ENCODE results near the gene RASAL2.

Gene RASAL2

DNA sequence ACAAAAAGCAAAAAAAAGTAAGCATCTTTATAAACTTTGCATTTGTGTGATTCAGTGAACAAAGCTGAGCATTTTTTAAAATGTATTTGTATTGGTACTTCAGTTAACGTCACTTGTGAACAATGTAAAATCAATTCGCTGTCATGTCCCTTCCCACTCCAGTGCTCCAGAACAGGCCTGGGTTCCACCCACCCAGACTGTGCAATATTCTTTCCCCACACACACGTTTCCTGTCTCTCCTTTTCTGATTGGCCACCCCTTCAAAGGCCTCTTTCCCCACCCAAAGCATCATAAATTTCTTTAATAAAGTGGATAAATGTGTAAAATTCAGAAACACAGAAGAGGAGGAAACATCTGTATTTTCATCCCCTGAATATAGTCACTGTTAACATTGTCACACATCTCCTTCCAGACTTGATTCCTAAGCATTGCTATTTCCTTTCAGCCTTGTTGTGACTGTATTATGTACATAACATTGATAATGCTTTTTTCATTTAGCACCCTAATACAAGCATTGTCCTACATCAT lies 390.9 kb downstream of the RASAL2 start:
- no peak for DNase-seq
- in situ Hi-C loops (cut with HindIII; ENCODE audit: low pct_ligation_motif_present, low pct_unique_long_range_greater_than_20kb, low sequenced_read_pairs): no loop called here

DNA sequence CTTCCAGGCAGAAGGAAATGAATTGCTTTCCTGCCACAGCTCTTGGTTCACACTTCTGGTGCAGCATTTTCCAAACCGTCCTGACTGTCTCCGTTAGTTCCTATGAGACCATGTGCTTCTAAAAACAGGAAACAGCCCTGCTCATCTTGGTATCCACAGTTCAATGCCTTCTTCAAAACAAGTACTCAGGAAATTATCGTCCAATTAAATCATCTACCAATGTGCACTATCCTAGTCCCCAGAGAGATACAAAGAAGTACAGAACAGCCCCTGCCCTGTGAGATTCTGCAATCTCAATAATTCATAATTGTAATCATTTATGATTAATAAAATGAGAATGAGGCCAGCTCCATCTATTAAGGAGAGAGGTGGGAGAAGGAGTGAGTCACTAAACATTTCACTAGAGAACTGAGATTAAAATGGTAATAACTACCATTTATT lies 391.7 kb downstream of the RASAL2 start:
- in situ Hi-C loops (cut with HindIII; ENCODE audit: low pct_ligation_motif_present, low pct_unique_long_range_greater_than_20kb, low sequenced_read_pairs): no loop called here
- no peak for DNase-seq

DNA sequence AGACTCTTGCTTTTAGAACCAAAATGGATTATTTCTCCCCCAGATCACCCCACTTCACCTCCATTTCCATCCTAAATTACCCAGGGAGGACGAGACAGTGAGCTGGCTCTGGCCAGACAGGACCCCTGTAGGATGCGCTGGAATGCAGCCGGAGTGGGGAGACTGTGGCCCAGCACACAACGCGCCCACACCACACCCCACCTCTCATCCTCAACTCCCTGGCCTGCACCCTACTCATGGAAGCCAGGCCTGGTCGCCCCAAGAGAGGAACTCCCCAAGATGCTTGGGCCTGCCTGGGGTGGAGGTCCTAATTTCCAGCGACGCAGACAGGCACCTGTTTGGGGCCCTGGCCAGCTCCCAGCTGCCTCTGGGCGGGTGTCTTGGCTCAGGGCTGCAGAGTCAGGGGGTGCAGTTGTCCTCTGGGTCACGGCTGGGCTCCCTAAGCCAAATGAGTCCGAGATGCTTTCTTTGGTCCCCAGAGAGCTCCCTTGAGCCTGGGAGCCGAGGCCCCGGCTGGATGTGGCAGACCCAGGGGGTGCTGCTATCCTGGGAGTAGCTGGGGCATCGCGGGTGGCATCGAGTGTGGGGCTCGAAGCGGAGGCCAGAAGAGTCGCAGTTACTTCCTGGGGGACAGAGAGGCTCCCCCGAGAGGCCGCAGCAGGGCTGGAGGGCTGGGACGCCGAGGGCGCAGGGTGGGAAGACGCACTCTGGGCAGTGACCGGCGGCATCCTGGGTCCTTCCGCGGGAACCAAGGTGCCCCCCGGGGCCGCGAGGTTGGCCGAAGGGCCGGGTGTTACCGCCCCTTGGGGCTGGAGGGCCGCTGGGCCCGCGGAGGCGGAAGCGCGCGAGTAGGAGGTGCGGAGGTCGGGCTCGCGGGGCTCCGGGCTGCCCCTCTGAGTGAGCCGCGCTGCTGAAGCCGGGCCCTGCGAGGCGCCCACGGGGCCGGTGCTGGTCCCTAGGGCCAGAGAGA lies 392.5 kb downstream of the RASAL2 start:
- no peak for DNase-seq
- in situ Hi-C loops (cut with HindIII; ENCODE audit: low pct_ligation_motif_present, low pct_unique_long_range_greater_than_20kb, low sequenced_read_pairs): no loop called here

DNA sequence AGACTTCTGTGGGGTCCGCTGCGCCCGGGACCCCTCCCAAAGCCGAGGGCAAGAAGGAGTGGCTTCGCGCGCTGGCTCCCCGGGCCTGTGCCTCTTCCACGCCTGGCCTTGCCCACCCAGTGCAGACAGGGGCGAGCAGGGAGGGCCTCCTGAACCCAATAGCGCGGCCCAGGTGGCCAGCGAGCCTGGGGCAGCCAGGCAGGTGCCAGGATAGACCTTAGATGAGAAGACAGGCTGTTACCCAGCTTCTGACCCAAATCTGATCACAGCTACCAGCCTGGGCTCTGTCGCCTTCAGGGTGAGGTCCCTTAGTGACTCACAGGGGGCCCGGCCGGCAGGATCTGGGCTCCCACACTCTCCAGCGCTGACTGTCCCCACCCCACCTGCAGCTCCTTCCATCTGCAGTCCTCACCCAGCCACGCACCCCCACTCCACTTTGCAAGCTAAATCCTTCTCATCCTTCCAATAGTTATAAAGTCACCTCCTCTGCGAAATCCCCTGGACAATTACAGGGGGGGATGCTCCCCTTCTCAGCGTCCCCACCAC lies 393.2 kb downstream of the RASAL2 start:
- in situ Hi-C loops (cut with HindIII; ENCODE audit: low pct_ligation_motif_present, low pct_unique_long_range_greater_than_20kb, low sequenced_read_pairs): no loop called here

DNA sequence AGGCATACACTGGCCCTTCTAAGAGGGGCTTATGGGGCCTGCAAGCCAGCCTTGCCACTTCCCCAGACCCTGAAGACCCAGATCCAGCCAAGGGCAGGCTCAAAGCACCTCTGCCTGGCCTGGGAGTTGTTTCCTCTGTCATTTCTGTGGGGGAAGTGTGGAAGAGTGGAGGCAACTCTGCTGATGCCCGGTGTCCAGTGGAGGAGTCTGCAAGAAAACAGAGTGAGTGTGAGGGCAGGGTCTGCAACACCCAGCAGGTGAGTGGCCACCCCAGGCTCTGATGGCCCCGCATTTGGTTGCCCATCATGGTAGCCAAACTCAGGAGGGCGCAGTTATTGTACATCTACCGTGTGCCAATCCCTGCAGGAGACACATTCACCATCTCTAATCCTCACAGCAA lies 394.5 kb downstream of the RASAL2 start:
- in situ Hi-C loops (cut with HindIII; ENCODE audit: low pct_ligation_motif_present, low pct_unique_long_range_greater_than_20kb, low sequenced_read_pairs): no loop called here

More for the DNA sequence above, 393.2 kb downstream of the RASAL2 start:
- no peak for DNase-seq

DNA sequence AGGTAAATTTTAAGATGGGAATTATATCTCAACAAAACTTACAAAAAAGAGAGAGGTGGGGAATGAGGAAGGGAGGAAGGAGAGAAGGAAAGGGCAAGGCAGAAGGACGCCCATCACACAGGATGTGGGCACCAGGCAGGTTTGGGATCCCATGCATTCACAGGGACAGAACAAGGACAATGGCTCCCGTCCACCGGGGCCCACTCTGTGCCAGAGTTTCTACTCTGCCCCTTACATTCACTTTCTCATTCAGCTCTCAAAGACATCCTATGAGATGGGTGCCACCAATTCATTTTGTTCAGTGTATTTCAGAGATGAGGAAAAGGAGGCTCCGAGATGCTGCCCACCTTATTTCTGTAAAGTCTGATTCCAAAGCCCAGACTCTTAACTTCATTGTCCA lies 395.5 kb downstream of the RASAL2 start:
- in situ Hi-C loops (cut with HindIII; ENCODE audit: low pct_ligation_motif_present, low pct_unique_long_range_greater_than_20kb, low sequenced_read_pairs): no loop called here
- no peak for DNase-seq

More for the DNA sequence above, 394.5 kb downstream of the RASAL2 start:
- DNase-seq: no peak

DNA sequence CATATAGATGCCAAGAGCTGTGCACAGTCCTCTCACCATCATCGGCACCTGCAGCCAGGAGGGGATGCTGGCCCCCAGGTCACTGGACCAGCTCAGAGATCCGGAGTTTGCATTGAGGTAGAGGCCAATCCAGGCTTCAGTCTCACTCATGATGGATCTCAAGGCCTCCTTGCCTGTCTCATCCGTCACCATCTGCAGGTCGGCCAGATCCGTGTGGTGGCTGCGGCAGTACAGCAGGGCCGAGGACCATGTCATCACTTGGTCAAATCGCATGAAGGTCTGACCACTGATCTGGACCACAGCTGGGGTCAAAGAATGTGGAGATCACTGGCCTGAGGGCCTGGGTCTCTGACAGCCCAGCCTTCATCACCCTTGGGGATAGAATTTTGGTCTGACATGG lies 396.2 kb downstream of the RASAL2 start:
- in situ Hi-C loops (cut with HindIII; ENCODE audit: low pct_ligation_motif_present, low pct_unique_long_range_greater_than_20kb, low sequenced_read_pairs): no loop called here
- no peak for DNase-seq

DNA sequence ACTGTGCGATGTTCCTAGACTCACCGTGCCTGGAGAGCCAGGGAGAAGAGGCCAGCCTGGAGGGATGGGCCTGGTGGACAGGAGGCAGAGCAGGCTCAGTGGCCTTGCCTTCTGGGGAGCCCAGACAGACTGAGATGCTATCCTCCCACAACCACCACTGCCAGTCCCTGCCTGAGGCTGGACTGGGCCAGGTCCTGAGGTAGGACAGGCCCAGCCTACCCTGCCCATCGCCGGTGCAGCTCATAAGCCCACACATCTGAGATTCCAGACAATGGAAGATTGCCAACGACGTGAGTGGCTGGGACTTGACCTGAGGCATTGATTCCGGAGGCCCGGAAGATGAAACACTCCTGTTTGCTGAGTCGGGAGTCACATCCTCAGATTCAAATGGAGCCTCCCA lies 397.1 kb downstream of the RASAL2 start:
- no peak for DNase-seq
- in situ Hi-C loops (cut with HindIII; ENCODE audit: low pct_ligation_motif_present, low pct_unique_long_range_greater_than_20kb, low sequenced_read_pairs): no loop called here

DNA sequence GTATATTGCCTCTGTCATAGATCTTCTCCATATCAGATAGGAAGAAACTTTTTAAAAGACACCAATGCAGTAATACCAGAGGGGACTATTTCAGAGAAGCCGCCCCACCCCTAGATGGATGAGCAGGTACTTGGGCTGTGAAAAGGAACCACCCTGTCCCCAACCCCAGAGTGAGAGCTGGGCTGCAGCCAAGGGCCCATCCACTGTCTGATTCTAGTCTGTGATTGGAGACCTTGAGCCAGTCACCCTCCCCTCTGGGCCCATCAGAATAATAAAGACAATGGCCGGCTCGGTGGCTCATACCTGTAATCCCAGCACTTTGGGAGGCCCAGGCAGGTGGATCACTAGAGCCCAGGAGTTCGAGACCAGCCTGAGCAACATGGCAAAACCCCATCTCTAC lies 397.8 kb downstream of the RASAL2 start:
- DNase-seq: no peak
- in situ Hi-C loops (cut with HindIII; ENCODE audit: low pct_ligation_motif_present, low pct_unique_long_range_greater_than_20kb, low sequenced_read_pairs): no loop called here

DNA sequence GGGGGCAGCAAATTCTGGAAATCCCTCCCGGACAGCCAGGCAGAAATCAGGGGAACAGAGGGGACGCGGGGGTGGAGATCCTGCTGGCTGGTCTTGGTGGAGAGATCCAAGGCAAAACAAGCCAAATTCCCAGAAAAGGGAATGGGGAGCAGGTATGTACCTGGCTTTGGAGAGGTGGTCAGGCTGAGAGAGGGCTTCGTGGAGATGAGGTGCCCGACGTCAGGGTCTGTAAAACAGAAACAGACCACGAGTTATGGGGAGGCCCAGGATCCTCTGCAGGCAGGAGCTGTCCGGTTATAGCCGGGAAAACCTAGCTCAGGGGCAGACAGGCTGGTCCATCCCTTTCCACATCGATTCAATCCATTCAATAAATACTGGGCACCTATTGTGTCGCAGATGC lies 398.4 kb downstream of the RASAL2 start:
- no peak for DNase-seq
- in situ Hi-C loops (cut with HindIII; ENCODE audit: low pct_ligation_motif_present, low pct_unique_long_range_greater_than_20kb, low sequenced_read_pairs): no loop called here

DNA sequence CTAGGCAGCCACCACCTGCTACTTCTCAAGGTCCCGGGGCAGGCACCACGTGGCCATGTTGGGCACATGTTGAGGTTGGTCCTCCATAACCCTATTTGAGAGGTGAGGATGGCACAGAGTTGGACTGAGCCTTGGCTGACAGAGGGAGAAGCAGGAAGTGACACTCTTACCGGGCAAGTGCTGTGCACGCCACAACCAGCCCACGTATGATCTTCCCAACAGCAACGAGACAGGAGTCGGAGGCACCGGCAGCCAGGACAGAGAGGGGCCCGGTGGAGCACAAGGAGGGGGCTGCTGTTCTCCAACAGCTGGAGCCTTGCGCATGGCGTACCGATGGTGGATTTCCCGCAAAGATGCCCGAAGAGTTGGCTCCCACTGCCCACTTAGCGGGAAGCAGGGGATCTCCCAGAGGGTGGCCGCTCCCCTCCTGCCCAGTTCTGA lies 399.4 kb downstream of the RASAL2 start:
- DNase-seq: no peak
- in situ Hi-C loops (cut with HindIII; ENCODE audit: low pct_ligation_motif_present, low pct_unique_long_range_greater_than_20kb, low sequenced_read_pairs): no loop called here

DNA sequence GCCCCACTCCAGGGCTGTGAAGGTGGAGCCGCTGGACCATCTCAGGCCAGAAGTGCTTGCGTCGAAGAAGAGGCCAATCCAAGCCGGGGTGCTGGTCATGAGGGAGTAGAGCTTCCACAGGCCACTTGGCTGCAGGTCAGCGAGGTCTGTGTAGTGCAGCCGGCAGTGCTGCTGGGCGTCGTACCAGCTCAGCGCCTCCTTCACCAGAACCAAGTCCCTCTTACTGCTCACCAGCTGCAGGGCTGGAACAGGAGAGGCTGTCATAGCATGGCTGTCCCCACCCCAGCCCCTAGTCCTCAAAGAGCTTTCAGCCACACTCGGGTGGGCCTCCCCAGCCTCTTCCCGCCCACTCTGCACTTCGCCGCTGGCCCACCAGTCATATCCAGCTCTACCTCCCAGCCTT lies 400.7 kb downstream of the RASAL2 start:
- DNase-seq: no peak
- in situ Hi-C loops (cut with HindIII; ENCODE audit: low pct_ligation_motif_present, low pct_unique_long_range_greater_than_20kb, low sequenced_read_pairs): no loop called here

DNA sequence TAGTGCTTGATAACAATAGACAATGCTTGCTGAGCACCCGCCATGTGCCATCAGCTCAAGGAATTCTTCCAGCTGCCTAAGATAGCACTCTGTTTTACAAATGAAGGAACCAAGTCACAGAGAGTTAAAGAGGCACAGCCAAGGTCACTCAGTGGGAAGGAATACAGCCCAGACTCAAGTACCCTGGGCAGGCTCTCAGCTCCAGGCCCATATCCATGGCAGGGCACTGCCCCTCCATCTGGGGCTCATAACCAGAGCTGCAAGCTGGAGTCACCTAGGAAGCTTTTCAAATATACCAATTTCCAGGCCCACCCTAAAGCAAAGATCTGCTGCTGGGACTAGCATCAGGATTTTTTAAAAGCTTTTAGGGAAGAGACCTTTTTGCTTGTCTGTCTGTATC lies 401.3 kb downstream of the RASAL2 start:
- DNase-seq: no peak
- in situ Hi-C loops (cut with HindIII; ENCODE audit: low pct_ligation_motif_present, low pct_unique_long_range_greater_than_20kb, low sequenced_read_pairs): no loop called here

DNA sequence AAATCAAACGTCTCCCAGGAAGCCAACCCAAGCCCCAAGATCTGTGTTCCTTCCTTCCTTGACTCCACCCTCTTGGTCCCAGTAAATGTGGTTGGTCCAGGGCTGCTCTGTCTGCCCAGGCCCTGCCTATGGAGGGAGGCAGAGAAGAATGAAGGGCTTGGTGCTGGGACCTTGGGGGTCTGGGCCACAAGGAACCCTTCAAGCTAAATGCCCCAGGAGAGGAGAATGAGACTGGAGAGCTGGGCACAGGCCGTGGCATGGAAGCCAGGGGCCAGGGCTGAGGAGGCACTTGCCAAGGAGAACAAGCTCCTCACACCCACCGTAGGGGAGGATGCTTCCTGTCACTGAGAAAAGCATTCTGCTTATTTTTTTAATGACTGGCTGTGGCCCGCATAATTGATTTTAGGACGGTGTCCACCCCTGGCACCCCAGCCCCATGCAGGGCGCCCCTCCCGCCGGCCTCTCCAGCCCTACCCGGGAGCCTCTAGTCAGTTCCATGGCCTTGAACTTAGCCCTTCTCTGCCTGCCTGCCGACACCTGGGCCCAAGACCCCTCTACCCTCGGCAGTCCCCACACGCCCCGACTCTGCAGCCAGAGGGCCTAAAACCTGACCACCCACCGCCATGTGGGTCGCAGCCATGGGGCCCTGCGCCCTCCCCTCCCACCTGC lies 402.0 kb downstream of the RASAL2 start:
- in situ Hi-C loops (cut with HindIII; ENCODE audit: low pct_ligation_motif_present, low pct_unique_long_range_greater_than_20kb, low sequenced_read_pairs): no loop called here
- DNase-seq: no peak

DNA sequence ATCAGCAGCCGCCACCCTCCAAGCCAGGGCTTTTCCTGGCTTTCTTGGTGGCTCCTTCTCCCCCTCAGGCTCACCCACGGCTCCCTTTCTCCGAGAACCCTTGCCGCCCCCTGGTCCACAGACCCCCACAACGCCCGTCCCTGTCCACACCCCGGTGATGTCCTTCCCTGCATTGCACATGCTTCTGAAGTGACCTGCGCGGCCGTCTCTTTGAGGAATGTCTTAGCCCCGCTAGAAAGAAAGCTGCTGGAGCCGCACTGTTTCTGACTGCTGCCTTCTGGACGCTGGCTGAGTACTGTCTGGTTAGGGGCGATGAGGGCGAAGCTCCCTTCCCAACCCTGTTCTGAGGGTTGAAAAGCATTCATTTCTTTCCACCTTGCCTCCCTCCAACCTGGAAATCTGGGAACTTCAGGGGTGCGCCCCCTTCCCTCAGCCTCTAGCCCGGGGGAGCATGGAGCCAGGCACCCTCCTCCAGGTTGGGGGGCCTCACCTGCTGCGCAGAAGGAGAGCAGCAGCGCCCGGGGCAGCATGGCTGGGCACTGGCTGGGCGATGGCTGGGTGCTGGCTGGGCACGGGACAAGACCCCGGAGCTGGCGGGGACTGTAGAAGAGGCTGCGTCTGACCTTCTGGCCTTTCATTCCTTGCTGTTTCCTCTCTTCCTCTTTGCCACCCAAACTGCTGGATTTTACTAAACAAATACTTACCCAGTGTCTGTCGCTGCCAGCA lies 402.7 kb downstream of the RASAL2 start, which contains the start of gene CLEC20A:
CLEC20A (minus strand) TSS at position 555 of the 726 bp plus-strand sequence; CDS start at position 530, 25 bp downstream.
- no peak for DNase-seq
- in situ Hi-C loops (cut with HindIII; ENCODE audit: low pct_ligation_motif_present, low pct_unique_long_range_greater_than_20kb, low sequenced_read_pairs): no loop called here

DNA sequence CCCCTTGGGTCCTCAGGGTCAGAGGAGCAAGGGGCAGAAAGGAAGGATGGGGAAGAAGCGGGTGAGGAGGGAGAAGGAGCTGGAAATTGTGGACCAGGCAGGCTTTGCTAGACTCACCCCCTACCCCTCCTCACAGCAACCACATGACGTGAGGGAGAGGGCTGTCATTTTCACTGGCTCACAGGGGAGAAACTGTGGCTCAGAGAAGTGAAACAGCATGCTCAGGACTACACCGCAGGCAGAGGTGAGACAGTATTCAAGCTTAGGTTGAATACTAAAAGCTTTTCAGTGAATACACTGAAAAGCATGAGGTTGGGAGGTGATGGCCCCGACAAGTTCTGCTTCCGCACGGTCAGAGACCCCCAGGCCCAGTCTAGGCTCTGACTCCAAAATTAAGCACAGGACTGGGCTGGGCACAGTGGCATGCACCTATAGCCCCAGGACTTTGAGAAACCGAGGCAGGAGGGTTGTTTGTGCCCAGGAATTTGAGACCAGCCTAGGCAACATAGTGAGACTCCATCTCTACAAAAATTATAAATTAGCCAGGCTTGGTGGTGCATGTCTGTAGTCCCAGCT lies 404.1 kb downstream of the RASAL2 start:
- in situ Hi-C loops (cut with HindIII; ENCODE audit: low pct_ligation_motif_present, low pct_unique_long_range_greater_than_20kb, low sequenced_read_pairs): no loop called here
- DNase-seq: no peak

DNA sequence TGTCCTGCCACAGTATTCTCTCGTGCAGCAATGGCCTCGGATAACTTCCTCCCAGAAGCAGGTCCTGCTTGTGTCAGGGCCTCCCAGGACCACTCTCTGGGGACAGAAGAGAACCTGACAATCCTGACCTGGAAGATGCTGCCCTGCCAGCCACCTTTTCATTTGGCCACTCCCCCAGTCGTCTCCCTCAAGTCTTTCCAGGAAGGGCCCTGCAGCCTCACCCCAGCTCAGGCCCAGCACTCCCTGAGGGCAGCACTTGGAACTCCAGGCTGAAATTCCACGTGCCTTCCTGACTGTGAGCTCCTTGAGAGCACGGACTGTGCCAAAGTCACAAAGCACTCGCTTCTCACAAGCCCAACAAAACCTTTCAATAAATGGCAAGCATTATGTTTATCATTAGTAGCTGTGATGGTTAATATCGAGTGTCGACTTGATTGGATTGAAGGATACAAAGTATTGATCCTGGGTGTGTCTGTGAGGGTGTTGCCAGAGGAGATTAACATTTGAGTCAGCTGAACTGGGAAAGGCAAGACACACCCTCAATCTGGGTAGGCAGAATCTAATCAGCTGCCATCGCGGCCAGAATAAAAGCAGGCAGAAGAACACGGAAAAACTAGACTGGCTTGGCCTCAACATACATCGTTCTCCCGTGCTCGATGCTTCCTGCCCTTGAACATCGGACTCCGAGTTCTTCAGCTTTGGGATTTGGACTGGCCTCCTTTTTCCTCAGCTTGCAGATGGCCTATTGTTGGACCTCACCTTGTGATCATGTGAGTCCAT lies 405.2 kb downstream of the RASAL2 start:
- in situ Hi-C loops (cut with HindIII; ENCODE audit: low pct_ligation_motif_present, low pct_unique_long_range_greater_than_20kb, low sequenced_read_pairs): no loop called here
- DNase-seq: no peak

Measured in ACHN (cell line).